HG03103 (cell line): Measurements from ENCODE around the gene SPHK2.
"Not testable (repeated sequence)": the region's sequence is repeated elsewhere in the genome, so short reads cannot be mapped to it uniquely, and the experiment has no call there.

Source experiments
- ATAC-seq: cut with Tn5 transposase; IDR thresholded peaks from one replicate; pipeline ENCODE4 v1.9.1; 2021; ENCODE audit warnings: low read depth; ENCODE audit not compliant: unreplicated experiment

SPHK2 gene

GRCh38 chr19:48654299-48655059, 35.2 kb downstream of the SPHK2 start:
- ATAC-seq: no peak

GRCh38 chr19:48656840-48657474, 37.7 kb downstream of the SPHK2 start:
- ATAC-seq: no peak

- not testable (repeated sequence) for ATAC-seq
These were observed 38.5 kb downstream of the SPHK2 start for GRCh38 chr19:48657828-48658227.

GRCh38 chr19:48658483-48658882, 39.2 kb downstream of the SPHK2 start:
- ATAC-seq: no peak

GRCh38 chr19:48659768-48660167, 40.5 kb downstream of the SPHK2 start:
- ATAC-seq: no peak

- ATAC-seq: peak; percentile 69
These were observed 41.8 kb downstream of the SPHK2 start for GRCh38 chr19:48660852-48661710.

- no peak for ATAC-seq
These were observed 42.4 kb downstream of the SPHK2 start for GRCh38 chr19:48661711-48662090.

GRCh38 chr19:48663667-48664066, 44.4 kb downstream of the SPHK2 start:
- ATAC-seq: no peak

- no peak for ATAC-seq
These were observed 45.2 kb downstream of the SPHK2 start for GRCh38 chr19:48664476-48664875.

- no peak for ATAC-seq
These were observed 46.5 kb downstream of the SPHK2 start for GRCh38 chr19:48665786-48666185.

- ATAC-seq: no peak
These were observed 49.0 kb downstream of the SPHK2 start for GRCh38 chr19:48668332-48668731.

GRCh38 chr19:48668761-48669160, 49.5 kb downstream of the SPHK2 start:
- no peak for ATAC-seq

- ATAC-seq: no peak
These were observed 50.8 kb downstream of the SPHK2 start for GRCh38 chr19:48669903-48670668.

- no peak for ATAC-seq
These were observed 51.6 kb downstream of the SPHK2 start for GRCh38 chr19:48670699-48671445.

GRCh38 chr19:48671446-48671995, 52.2 kb downstream of the SPHK2 start:
- no peak for ATAC-seq

GRCh38 chr19:48672994-48673393, 53.7 kb downstream of the SPHK2 start, which contains the start of gene NTN5:
TSS of gene NTN5 (minus strand) at chr19:48673017. CDS start at chr19:48670986, 2,031 bp downstream.
- ATAC-seq: no peak

GRCh38 chr19:48673436-48674100, 54.3 kb downstream of the SPHK2 start:
- no peak for ATAC-seq

- ATAC-seq: no peak
These were observed 55.0 kb downstream of the SPHK2 start for GRCh38 chr19:48674216-48674809.
